K562 (cell line): Measurements from ENCODE around the gene CDK14.

Source experiments
- CEBPB ChIP-seq: fragments of 450-650 bp; IDR thresholded peaks from 2 replicates; pipeline ENCODE4 v1.6.1; 2016; ENCODE audit warnings: missing genetic modification characterization, missing compliant biosample characterization
- CTCF ChIP-seq, 3 experiments: IDR thresholded peaks in 2 of 3; conservative IDR thresholded peaks in 1 of 3; 2 replicates each; pipeline ENCODE4 v1.5.1; 2011 to 2012; ENCODE audit warnings: low read length in 3 of 3, mild to moderate bottlenecking in 3 of 3, control low read depth in 2 of 3, improper control_type of control experiment in 1 of 3, inconsistent platforms in 1 of 3, low read depth in 1 of 3, mixed read lengths in 1 of 3, moderate library complexity in 1 of 3; ENCODE audit not compliant: insufficient read depth in 2 of 3
- E2F3 ChIP-seq: fragments of 250-450 bp; sonication (Bioruptor Pico); IDR thresholded peaks from 2 replicates; pipeline ENCODE4 v1.4.0; 2020; ENCODE audit warnings: mild to moderate bottlenecking
- GABPA ChIP-seq: fragments of 200-800 bp; sonication (Bioruptor generic); conservative IDR thresholded peaks from 2 replicates; pipeline ENCODE4 v1.6.1; 2016; ENCODE audit warnings: low read depth, missing genetic modification characterization, missing compliant biosample characterization
- GTF2F1 ChIP-seq: IDR thresholded peaks from 2 replicates; pipeline ENCODE4 v1.6.1; 2011; ENCODE audit warnings: low read depth, low read length, improper control_type of control experiment
- MAFF ChIP-seq: IDR thresholded peaks from 2 replicates; pipeline ENCODE4 v1.6.1; 2012; ENCODE audit warnings: low read length, improper control_type of control experiment
- MAX ChIP-seq: sonication (generic); formaldehyde crosslinking; IDR thresholded peaks from 2 replicates; pipeline ENCODE4 v1.9.0; 2022; ENCODE audit warnings: mild to moderate bottlenecking, missing genetic modification reagents
- MYC ChIP-seq, 2 experiments: fragments of 250-450 bp in 1 of 2; sonication (Bioruptor Pico) in 1 of 2; IDR thresholded peaks; 2 replicates each; pipeline versions ENCODE4 v1.5.1 to v1.6.1; 2012 to 2021; ENCODE audit warnings: low read depth in 2 of 2, borderline replicate concordance in 1 of 2, improper control_type of control experiment in 1 of 2, low read length in 1 of 2, mild to moderate bottlenecking in 1 of 2, moderate library complexity in 1 of 2
- ZNF253 ChIP-seq: fragments of 250-450 bp; sonication (Bioruptor Pico); conservative IDR thresholded peaks from 2 replicates; pipeline ENCODE4 v1.6.1; 2021; ENCODE audit warnings: mild to moderate bottlenecking

GRCh38 chr7:90631502-90631901 is 35.4 kb downstream of the CDK14 start:
- TF ChIP-seq ZNF253 (CRISPR knock-in tag) (no peak), CTCF (IDR thresholded peaks at IDR 0.05 in 2 of 3, conservative IDR thresholded peaks at IDR 0.05 in 1 of 3; ENCODE audit: insufficient read depth in 2 of 3, low read depth in 1 of 3, low read length in 3 of 3) (no peak), MAFF (no peak), MYC (IDR thresholded peaks at IDR 0.05; ENCODE audit: low read depth, low read length) (no peak), MYC (CRISPR knock-in tag; IDR thresholded peaks at IDR 0.05; ENCODE audit: borderline replicate concordance, low read depth) (no peak), GTF2F1 (no peak), MAX (CRISPR knock-in tag) (no peak), CEBPB (tag) (no peak), GABPA (tag) (no peak), E2F3 (CRISPR knock-in tag) (no peak)
